ENCODE results near the gene ATG2A. TPM values are rescaled to one million over a fixed set of nuclear protein-coding genes. Genes with fewer than 3 reads are reported as not detected.

Gene ATG2A
- total RNA-seq, 4 donors from 2014 or later: 19.9 to 28.7 (median 26.1) TPM

GRCh38 chr11:64885367-64886286 is 31.4 kb downstream of the ATG2A start:
- Histone ChIP-seq H3K9me3 (no peaks in the 10 kb centered on the region), H3K4me1 (peaks cover 16 to 32% (median 18%) of the 10 kb centered on the region in 4 donors), H3K27ac (replicated peaks in 1 of 4) (no peak overlapping the region), H3K4me3 (no peak overlapping the region), H3K36me3 (no peaks in the 10 kb centered on the region), H3K27me3 (no peaks in the 10 kb centered on the region)
- TF ChIP-seq CTCF (IDR thresholded peaks at IDR 0.05): no peak
- no peak for TF ChIP-seq POLR2A (IDR thresholded peaks at IDR 0.05; ENCODE audit: low read depth)
- no peak for TF ChIP-seq POLR2AphosphoS5 (IDR thresholded peaks at IDR 0.05)
- 80% methylated on average over 9 of the region's 15 CpGs for WGBS
- no peak for DNase-seq (ENCODE audit: extremely low spot score)
- intact Hi-C loops (cut with DNase I): no loop called here

- 89% methylated on average over 6 of the region's 8 CpGs for WGBS
- Histone ChIP-seq H3K27me3 (no peaks in the 10 kb centered on the region), H3K27ac (replicated peaks in 1 of 4) (no peak overlapping the region), H3K9me3 (no peaks in the 10 kb centered on the region), H3K4me1 (peaks cover 27 to 48% (median 30%) of the 10 kb centered on the region in 4 donors), H3K4me3 (no peak overlapping the region), H3K36me3 (no peaks in the 10 kb centered on the region)
- DNase-seq (ENCODE audit: extremely low spot score): no peak
- TF ChIP-seq POLR2AphosphoS5 (IDR thresholded peaks at IDR 0.05) (no peak), CTCF (IDR thresholded peaks at IDR 0.05) (no peak), EP300 (IDR thresholded peaks at IDR 0.05) (no peak), POLR2A (IDR thresholded peaks at IDR 0.05; ENCODE audit: low read depth) (no peak)
- intact Hi-C loops (cut with DNase I): no loop called here
Measured at GRCh38 chr11:64884019-64884418, 33.0 kb downstream of the ATG2A start.

- no peaks in the 10 kb centered on the region for H3K27me3 ChIP-seq
- H3K27ac ChIP-seq (replicated peaks in 1 of 4): no peak overlapping the region
- no peak for DNase-seq (ENCODE audit: extremely low spot score)
- TF ChIP-seq EP300 (IDR thresholded peaks at IDR 0.05): no peak
- no peak for TF ChIP-seq POLR2AphosphoS5 (IDR thresholded peaks at IDR 0.05)
- TF ChIP-seq POLR2A (IDR thresholded peaks at IDR 0.05; ENCODE audit: low read depth): no peak
- no peak for TF ChIP-seq CTCF (IDR thresholded peaks at IDR 0.05)
- WGBS: no CpG with 5 or more reads among the region's 5 CpGs
- peaks cover 26 to 45% (median 29%) of the 10 kb centered on the region in 4 donors for H3K4me1 ChIP-seq
- no peak overlapping the region for H3K4me3 ChIP-seq
- H3K36me3 ChIP-seq: no peaks in the 10 kb centered on the region
- intact Hi-C loops (cut with DNase I): no loop called here
- no peaks in the 10 kb centered on the region for H3K9me3 ChIP-seq
Measured at GRCh38 chr11:64883575-64883974, 33.4 kb downstream of the ATG2A start.

GRCh38 chr11:64882243-64882642 is 34.8 kb downstream of the ATG2A start:
- H3K4me3 ChIP-seq: no peak overlapping the region
- TF ChIP-seq POLR2AphosphoS5 (IDR thresholded peaks at IDR 0.05): no peak
- no peak for TF ChIP-seq CTCF (IDR thresholded peaks at IDR 0.05)
- TF ChIP-seq POLR2A (IDR thresholded peaks at IDR 0.05; ENCODE audit: low read depth): no peak
- no peak for TF ChIP-seq EP300 (IDR thresholded peaks at IDR 0.05)
- H3K4me1 ChIP-seq: peaks cover 15 to 38% (median 21%) of the 10 kb centered on the region in 4 donors
- H3K9me3 ChIP-seq: no peaks in the 10 kb centered on the region
- H3K27me3 ChIP-seq: no peaks in the 10 kb centered on the region
- H3K36me3 ChIP-seq: no peaks in the 10 kb centered on the region
- DNase-seq (ENCODE audit: extremely low spot score): no peak
- 63% methylated on average over 5 of the region's 5 CpGs for WGBS
- H3K27ac ChIP-seq (replicated peaks in 1 of 4): peak overlapping the region; percentile 32 to 43 (median 34)
- intact Hi-C loops (cut with DNase I): no loop called here

All from esophagus muscularis mucosa (tissue), 4 donors.